Natural killer cell (primary cell): ENCODE results near the gene GOLGA6L25. TPM values are rescaled to one million over a fixed set of nuclear protein-coding genes. Genes with fewer than 3 reads are reported as not detected.
"Not testable (repeated sequence)": the region's sequence is repeated elsewhere in the genome, so short reads cannot be mapped to it uniquely, and the experiment has no call there.

Experiments used
- ATAC-seq, 3 donors: fragments of 150-1000 bp in 2 of 3; fragments of 200-7000 bp in 1 of 3; cut with Tn5 transposase; 1 replicate in 1 of 3; 2 replicates in 2 of 3; pipeline ENCODE4 v1.10.0; 2021; ENCODE audit warnings: mild to moderate bottlenecking in 2 of 3, moderate library complexity in 2 of 3
- DNase-seq, 2 donors: peaks; one replicate each; pipeline versions ENCODE4 v3.0.0 to v3.0.0-alpha.2; 2013 to 2021; ENCODE audit warnings: mixed read lengths in 1 of 2
- H3K27ac ChIP-seq: one replicate; pipeline ENCODE4 v1.5.1; 2013; ENCODE audit warnings: mild to moderate bottlenecking, low read length
- H3K27me3 ChIP-seq: one replicate; pipeline ENCODE4 v1.6.1; 2013; ENCODE audit warnings: low read length; ENCODE audit not compliant: control insufficient read depth, insufficient read depth
- H3K36me3 ChIP-seq: one replicate; pipeline ENCODE4 v1.6.1; 2013; ENCODE audit warnings: low read length; ENCODE audit not compliant: control insufficient read depth, insufficient read depth
- H3K4me1 ChIP-seq: one replicate; pipeline ENCODE4 v1.6.1; 2013; ENCODE audit warnings: low read length; ENCODE audit not compliant: control insufficient read depth, insufficient read depth
- H3K4me3 ChIP-seq: one replicate; pipeline ENCODE4 v1.5.1; 2013; ENCODE audit warnings: low read length
- H3K9me3 ChIP-seq: one replicate; pipeline ENCODE4 v1.6.1; 2013; ENCODE audit warnings: low read length; ENCODE audit not compliant: control insufficient read depth, insufficient read depth
- H3K27ac Mint-ChIP-seq, 2 donors: one replicate each; pipeline ENCODE4 v1.8.0; 2022; ENCODE audit warnings: mild to moderate bottlenecking in 2 of 2, mixed read lengths in 2 of 2, moderate library complexity in 1 of 2
- H3K27me3 Mint-ChIP-seq, 2 donors: one replicate each; pipeline ENCODE4 v1.8.0; 2022; ENCODE audit warnings: low read depth in 2 of 2, mixed read lengths in 2 of 2
- H3K36me3 Mint-ChIP-seq: one replicate; pipeline ENCODE4 v1.8.0; 2022; ENCODE audit warnings: mixed read lengths
- H3K4me1 Mint-ChIP-seq, 2 donors: one replicate each; pipeline ENCODE4 v1.8.0; 2022; ENCODE audit warnings: mixed read lengths in 2 of 2
- H3K4me3 Mint-ChIP-seq: one replicate; pipeline ENCODE4 v1.8.0; 2022; ENCODE audit warnings: mild to moderate bottlenecking, moderate library complexity, mixed read lengths
- H3K9me3 Mint-ChIP-seq, 2 donors: one replicate each; pipeline ENCODE4 v1.8.0; 2022; ENCODE audit warnings: mixed read lengths in 2 of 2
- WGBS: methylation state at CpG from one replicate; pipeline ENCODE4 v1.1.7; 2013; ENCODE audit warnings: missing lambda C conversion rate; ENCODE audit not compliant: insufficient coverage; 5-methylcytosine and 5-hydroxymethylcytosine counted together
- intact Hi-C: fragments of 100-400 bp; cut with micrococcal nuclease; formaldehyde crosslinking; loops from one replicate; pipeline ENCODE4 v1.14.2; 2022
- total RNA-seq, 4 donors: library from RNA; stranded (reverse); fragments of 120-200 nt in 1 of 4; gene quantifications; one replicate each; pipeline versions ENCODE4 v1.2.3 to v1.2.4, GENCODE V29; 2013 to 2022

Gene GOLGA6L25
- total RNA-seq, 3 donors from 2014 or later (not counting 1 experiment from before 2014, with no cell fraction given) = not detected

GRCh38 chr15:28589769-28590168 lies 36.4 kb downstream of the GOLGA6L25 start:
- H3K36me3 Mint-ChIP-seq, DNase-seq, H3K27ac ChIP-seq, H3K4me1 Mint-ChIP-seq, H3K36me3 ChIP-seq, H3K9me3 Mint-ChIP-seq, H3K9me3 ChIP-seq, H3K4me1 ChIP-seq, intact Hi-C loops, ATAC-seq, H3K27me3 Mint-ChIP-seq, H3K27me3 ChIP-seq: not testable (repeated sequence)
- H3K4me3 ChIP-seq = peak overlapping the region; percentile 31
- WGBS = 0% methylated on average over 4 of the region's 9 CpGs
- Mint-ChIP-seq H3K4me3 (peak overlapping the region; percentile 96), H3K27ac (peak overlapping the region; percentile 48 to 85)

GRCh38 chr15:28592395-28592794 lies 39.0 kb downstream of the GOLGA6L25 start:
- DNase-seq, H3K36me3 Mint-ChIP-seq, ATAC-seq, H3K4me1 ChIP-seq, H3K27me3 Mint-ChIP-seq, H3K27me3 ChIP-seq, H3K27ac Mint-ChIP-seq, H3K4me1 Mint-ChIP-seq, H3K9me3 Mint-ChIP-seq, H3K9me3 ChIP-seq, H3K27ac ChIP-seq, H3K4me3 Mint-ChIP-seq, H3K36me3 ChIP-seq, H3K4me3 ChIP-seq, intact Hi-C loops: not testable (repeated sequence)
- no CpG with 5 or more reads among the region's 3 CpGs for whole genome bisulfite sequencing

- H3K9me3 Mint-ChIP-seq, H3K4me1 ChIP-seq, H3K27me3 ChIP-seq, H3K36me3 Mint-ChIP-seq, H3K4me1 Mint-ChIP-seq, H3K4me3 ChIP-seq, intact Hi-C loops, DNase-seq, H3K4me3 Mint-ChIP-seq, H3K27ac Mint-ChIP-seq, H3K9me3 ChIP-seq, H3K27me3 Mint-ChIP-seq, H3K27ac ChIP-seq, ATAC-seq, H3K36me3 ChIP-seq: not testable (repeated sequence)
- no CpG with 5 or more reads among the region's 5 CpGs for WGBS
Measured at GRCh38 chr15:28593424-28594129, 40.2 kb downstream of the GOLGA6L25 start.

GRCh38 chr15:28597471-28597870 lies 44.1 kb downstream of the GOLGA6L25 start:
- H3K27ac Mint-ChIP-seq, H3K27me3 ChIP-seq, H3K27ac ChIP-seq, H3K4me1 ChIP-seq, intact Hi-C loops, DNase-seq, H3K9me3 ChIP-seq, H3K36me3 ChIP-seq, ATAC-seq, H3K36me3 Mint-ChIP-seq, H3K4me3 ChIP-seq, H3K4me1 Mint-ChIP-seq, H3K4me3 Mint-ChIP-seq, H3K27me3 Mint-ChIP-seq, H3K9me3 Mint-ChIP-seq: not testable (repeated sequence)
- WGBS = no CpG with 5 or more reads among the region's 10 CpGs

- H3K36me3 ChIP-seq, H3K9me3 ChIP-seq, H3K27me3 Mint-ChIP-seq, H3K4me3 ChIP-seq, H3K9me3 Mint-ChIP-seq, DNase-seq, H3K36me3 Mint-ChIP-seq, H3K4me1 ChIP-seq, H3K4me1 Mint-ChIP-seq, H3K27me3 ChIP-seq, ATAC-seq, H3K27ac ChIP-seq, H3K4me3 Mint-ChIP-seq, intact Hi-C loops, H3K27ac Mint-ChIP-seq: not testable (repeated sequence)
- WGBS = no CpG with 5 or more reads among the region's 8 CpGs
Measured at GRCh38 chr15:28598209-28598608, 44.8 kb downstream of the GOLGA6L25 start.

- H3K9me3 ChIP-seq, H3K27ac ChIP-seq, ATAC-seq, H3K27me3 ChIP-seq, H3K36me3 Mint-ChIP-seq, H3K9me3 Mint-ChIP-seq, H3K27ac Mint-ChIP-seq, H3K4me1 Mint-ChIP-seq, H3K4me1 ChIP-seq, H3K4me3 ChIP-seq, H3K36me3 ChIP-seq, DNase-seq, intact Hi-C loops, H3K4me3 Mint-ChIP-seq, H3K27me3 Mint-ChIP-seq: not testable (repeated sequence)
- no CpG with 5 or more reads among the region's 9 CpGs for WGBS
Measured at GRCh38 chr15:28602152-28602551, 48.8 kb downstream of the GOLGA6L25 start.

Other genes starting within 250 kb of the GOLGA6L25 start
- 10 to 100 TPM; 54.2 to 64.0 (median 63.9) TPM for gene HERC2, start 231.4 kb upstream of the GOLGA6L25 start, total RNA-seq
- gene GOLGA6L24, start 195.5 kb upstream of the GOLGA6L25 start, total RNA-seq = not detected
- gene GOLGA8F, start 174.9 kb upstream of the GOLGA6L25 start, total RNA-seq = not detected
- under 1 TPM in 2 of 3 donors, not detected in 1; 0.09 to 0.11 TPM for gene GOLGA8G, start 20.6 kb upstream of the GOLGA6L25 start, total RNA-seq
- 10 to 100 TPM; 10.2 to 24.6 (median 11.7) TPM for gene GOLGA8M, start 158.9 kb downstream of the GOLGA6L25 start, total RNA-seq